Femur (tissue), 1 donor: Measurements from ENCODE around the gene GSAP.
"Not testable (repeated sequence)": the region's sequence is repeated elsewhere in the genome, so short reads cannot be mapped to it uniquely, and the experiment has no call there.

Source experiments
- DNase-seq: peaks from one replicate; pipeline ENCODE4 v3.0.0-alpha.2; 2017

Gene GSAP

GRCh38 chr7:77353911-77354310, 62.2 kb downstream of the GSAP start:
- DNase-seq = no peak

GRCh38 chr7:77353407-77353721, 62.8 kb downstream of the GSAP start:
- no peak for DNase-seq

GRCh38 chr7:77352665-77353406, 63.3 kb downstream of the GSAP start:
- DNase-seq = no peak

GRCh38 chr7:77351539-77352004, 64.6 kb downstream of the GSAP start:
- DNase-seq = peak; percentile 39

GRCh38 chr7:77349141-77349540, 67.0 kb downstream of the GSAP start:
- no peak for DNase-seq

- DNase-seq = no peak
These were observed 67.8 kb downstream of the GSAP start for GRCh38 chr7:77348371-77348813.

GRCh38 chr7:77346441-77346840, 69.7 kb downstream of the GSAP start:
- DNase-seq = no peak

GRCh38 chr7:77345426-77345825, 70.7 kb downstream of the GSAP start:
- not testable (repeated sequence) for DNase-seq

GRCh38 chr7:77339726-77340125, 76.4 kb downstream of the GSAP start:
- no peak for DNase-seq

GRCh38 chr7:77338883-77339629, 77.1 kb downstream of the GSAP start:
- no peak for DNase-seq

GRCh38 chr7:77338260-77338659, 77.9 kb downstream of the GSAP start:
- no peak for DNase-seq

- no peak for DNase-seq
These were observed 78.6 kb downstream of the GSAP start for GRCh38 chr7:77337456-77337990.

- DNase-seq = no peak
These were observed 80.6 kb downstream of the GSAP start for GRCh38 chr7:77335581-77335980.

- DNase-seq = not testable (repeated sequence)
These were observed 82.1 kb downstream of the GSAP start for GRCh38 chr7:77334039-77334438.

- peak; percentile 86 for DNase-seq
These were observed 84.0 kb downstream of the GSAP start for GRCh38 chr7:77331938-77332695.

- no peak for DNase-seq
These were observed 85.8 kb downstream of the GSAP start for GRCh38 chr7:77330169-77330882.

GRCh38 chr7:77329466-77330168, 86.5 kb downstream of the GSAP start:
- no peak for DNase-seq

GRCh38 chr7:77328669-77329068, 87.5 kb downstream of the GSAP start:
- no peak for DNase-seq

- no peak for DNase-seq
These were observed 88.1 kb downstream of the GSAP start for GRCh38 chr7:77327932-77328628.

GRCh38 chr7:77327067-77327931, 88.8 kb downstream of the GSAP start:
- DNase-seq = no peak
